H9 (cell line): Measurements from ENCODE around the gene AMMECR1. TPM values are rescaled to one million over a fixed set of nuclear protein-coding genes. Genes with fewer than 3 reads are reported as not detected.

Experiments used
- DNase-seq: peaks from one replicate; pipeline ENCODE4 v3.0.0-alpha.2; 2017
- H2AFZ ChIP-seq: one replicate; pipeline ENCODE4 v1.6.1; 2013; ENCODE audit warnings: mild to moderate bottlenecking, low read length, control low read depth, moderate library complexity
- H2AK5ac ChIP-seq: 2 replicates; pipeline ENCODE4 v1.6.1; 2013; ENCODE audit warnings: low read length, control low read depth, mixed read lengths; ENCODE audit not compliant: insufficient read length
- H2BK120ac ChIP-seq: one replicate; pipeline ENCODE4 v1.6.1; 2013; ENCODE audit warnings: low read depth, mild to moderate bottlenecking, low read length, control low read depth, inconsistent platforms; ENCODE audit not compliant: poor library complexity, severe bottlenecking
- H2BK12ac ChIP-seq: 2 replicates; pipeline ENCODE4 v1.6.1; 2013; ENCODE audit warnings: low read length, control low read depth, mixed read lengths, low read depth; ENCODE audit not compliant: insufficient read length
- H2BK15ac ChIP-seq: 2 replicates; pipeline ENCODE4 v1.6.1; 2013; ENCODE audit warnings: low read depth, low read length, control low read depth
- H2BK20ac ChIP-seq: one replicate; pipeline ENCODE4 v1.6.1; 2013; ENCODE audit warnings: low read depth, mild to moderate bottlenecking, low read length, control low read depth, inconsistent platforms; ENCODE audit not compliant: poor library complexity, severe bottlenecking
- H2BK5ac ChIP-seq: 2 replicates; pipeline ENCODE4 v1.6.1; 2013; ENCODE audit warnings: low read length, control low read depth, mixed read lengths; ENCODE audit not compliant: insufficient read length
- H3K14ac ChIP-seq: 2 replicates; pipeline ENCODE4 v1.6.1; 2013; ENCODE audit warnings: low read length, control low read depth; ENCODE audit not compliant: insufficient read depth
- H3K18ac ChIP-seq: 2 replicates; pipeline ENCODE4 v1.6.1; 2013; ENCODE audit warnings: low read depth, mild to moderate bottlenecking, mixed read lengths, low read length, control low read depth; ENCODE audit not compliant: insufficient read length
- H3K23ac ChIP-seq: 2 replicates; pipeline ENCODE4 v1.6.1; 2013; ENCODE audit warnings: low read length, control low read depth, mixed read lengths, low read depth; ENCODE audit not compliant: insufficient read length
- H3K23me2 ChIP-seq: 2 replicates; pipeline ENCODE4 v1.6.1; 2013; ENCODE audit warnings: low read depth, mild to moderate bottlenecking, mixed read lengths, low read length, control low read depth; ENCODE audit not compliant: insufficient read length, poor library complexity, severe bottlenecking
- H3K27ac ChIP-seq: 2 replicates; pipeline ENCODE4 v1.5.1; 2013; ENCODE audit warnings: low read length, control low read depth, mixed read lengths, low read depth; ENCODE audit not compliant: insufficient read length
- H3K27me3 ChIP-seq: 2 replicates; pipeline ENCODE4 v1.6.1; 2013; ENCODE audit warnings: low read length, control low read depth, inconsistent platforms; ENCODE audit not compliant: insufficient read depth
- H3K4ac ChIP-seq: 2 replicates; pipeline ENCODE4 v1.6.1; 2013; ENCODE audit warnings: low read depth, mild to moderate bottlenecking, control low read depth, inconsistent platforms, low read length, moderate library complexity
- H3K4me1 ChIP-seq: 2 replicates; pipeline ENCODE4 v1.6.1; 2013; ENCODE audit warnings: low read length, control low read depth, inconsistent platforms; ENCODE audit not compliant: insufficient read depth
- H3K4me2 ChIP-seq: 2 replicates; pipeline ENCODE4 v1.6.1; 2013; ENCODE audit warnings: low read length, control low read depth, mixed read lengths; ENCODE audit not compliant: insufficient read length, insufficient read depth
- H3K56ac ChIP-seq: 2 replicates; pipeline ENCODE4 v1.6.1; 2013; ENCODE audit warnings: low read depth, mild to moderate bottlenecking, mixed read lengths, low read length, control low read depth; ENCODE audit not compliant: insufficient read length
- H3K79me1 ChIP-seq: 2 replicates; pipeline ENCODE4 v1.6.1; 2013; ENCODE audit warnings: low read depth, mild to moderate bottlenecking, moderate library complexity, low read length, control low read depth, inconsistent platforms; ENCODE audit not compliant: insufficient read depth, poor library complexity, severe bottlenecking
- H3K79me2 ChIP-seq: 2 replicates; pipeline ENCODE4 v1.6.1; 2013; ENCODE audit warnings: low read length, control low read depth, inconsistent platforms; ENCODE audit not compliant: insufficient read depth
- H3K9ac ChIP-seq: 2 replicates; pipeline ENCODE4 v1.6.1; 2013; ENCODE audit warnings: low read length, control low read depth, mixed read lengths; ENCODE audit not compliant: insufficient read length; ENCODE audit errors: extremely low read depth
- H3K9me3 ChIP-seq: one replicate; pipeline ENCODE4 v1.6.1; 2013; ENCODE audit warnings: low read depth, low read length, inconsistent platforms; ENCODE audit not compliant: control insufficient read depth
- H3T11ph ChIP-seq: one replicate; pipeline ENCODE4 v1.6.1; 2013; ENCODE audit warnings: mild to moderate bottlenecking, low read length, control low read depth, inconsistent platforms
- H4K20me1 ChIP-seq: one replicate; pipeline ENCODE4 v1.6.1; 2013; ENCODE audit not compliant: control insufficient read depth, insufficient read length, insufficient read depth
- H4K5ac ChIP-seq: 2 replicates; pipeline ENCODE4 v1.6.1; 2013; ENCODE audit warnings: low read depth, mild to moderate bottlenecking, mixed read lengths, low read length, control low read depth; ENCODE audit not compliant: insufficient read length
- H4K8ac ChIP-seq: replicated peaks from 2 replicates; pipeline ENCODE4 v1.6.1; 2013; ENCODE audit warnings: low read length, control low read depth, mixed read lengths, low read depth; ENCODE audit not compliant: insufficient read length
- H4K91ac ChIP-seq: 2 replicates; pipeline ENCODE4 v1.6.1; 2013; ENCODE audit warnings: low read depth, mild to moderate bottlenecking, moderate library complexity, mixed read lengths, low read length, control low read depth; ENCODE audit not compliant: insufficient read length
- H3K27ac Mint-ChIP-seq, 3 experiments: 2 replicates in 2 of 3; 3 replicates in 1 of 3; pipeline ENCODE4 v1.8.0; 2020 to 2021; ENCODE audit warnings: mixed read lengths in 3 of 3, mild to moderate bottlenecking in 1 of 3, moderate library complexity in 1 of 3
- H3K27me3 Mint-ChIP-seq: 2 replicates; pipeline ENCODE4 v1.8.0; 2021; ENCODE audit warnings: low read depth, mild to moderate bottlenecking, moderate library complexity, mixed read lengths
- H3K36me3 Mint-ChIP-seq, 3 experiments: 2 replicates in 2 of 3; 3 replicates in 1 of 3; pipeline ENCODE4 v1.8.0; 2020 to 2021; ENCODE audit warnings: low read depth in 3 of 3, mixed read lengths in 3 of 3; ENCODE audit not compliant: insufficient read depth in 1 of 3
- H3K4me1 Mint-ChIP-seq, 2 experiments: 2 replicates each; pipeline ENCODE4 v1.8.0; 2020; ENCODE audit warnings: mixed read lengths in 2 of 2
- H3K4me3 Mint-ChIP-seq, 2 experiments: 2 replicates in 1 of 2; 3 replicates in 1 of 2; pipeline ENCODE4 v1.8.0; 2020 to 2021; ENCODE audit warnings: mild to moderate bottlenecking in 2 of 2, mixed read lengths in 2 of 2, moderate library complexity in 1 of 2
- H3K9me3 Mint-ChIP-seq, 2 experiments: 2 replicates in 1 of 2; 3 replicates in 1 of 2; pipeline ENCODE4 v1.8.0; 2020; ENCODE audit warnings: mild to moderate bottlenecking in 2 of 2, mixed read lengths in 2 of 2, moderate library complexity in 1 of 2
- WGBS: extraction: QIAGEN DNeasy Blood & Tissue Kit; methylation state at CpG from one replicate; pipeline ENCODE4 v1.1.7; 2013; ENCODE audit warnings: missing lambda C conversion rate, low lambda C conversion rate, mixed read lengths; ENCODE audit not compliant: insufficient read length; ENCODE audit errors: extremely low coverage; 5-methylcytosine and 5-hydroxymethylcytosine counted together
- total RNA-seq: library from RNA; stranded (reverse); gene quantifications from 2 replicates; pipeline ENCODE4 v1.2.1, GENCODE V29; 2021
- TF ChIP-seq, protein P1 (sequence below): fragments of 200-600 bp; sonication (generic); conservative IDR thresholded peaks from 3 replicates; pipeline ENCODE4 v1.8.0; 2021; ENCODE audit warnings: antibody characterized with exemption, mild to moderate bottlenecking

The AMMECR1 gene
- total RNA-seq, 1 experiment from 2014 or later, result 28.5 TPM

- no peak overlapping the region for H3K4me2 ChIP-seq
Observed at GRCh38 chrX:110153896-110154295, 164.0 kb downstream of the AMMECR1 start.

More at GRCh38 chrX:110153896-110154295, 164.0 kb downstream of the AMMECR1 start:
- Histone ChIP-seq H4K8ac (no peak overlapping the region), H3K27me3 (no peaks in the 10 kb centered on the region), H3K18ac (no peak overlapping the region), H3K23ac (no peak overlapping the region), H4K91ac (no peak overlapping the region), H4K5ac (no peak overlapping the region), H4K20me1 (no peaks in the 10 kb centered on the region), H3K4me1 (no peaks in the 10 kb centered on the region), H3K27ac (no peak overlapping the region), H3K14ac (no peak overlapping the region), H3K23me2 (no peaks in the 10 kb centered on the region), H2AK5ac (no peak overlapping the region), H3K79me2 (no peaks in the 10 kb centered on the region), H2BK5ac (no peak overlapping the region), H2AFZ (no peak overlapping the region), H2BK12ac (no peak overlapping the region), H2BK15ac (no peak overlapping the region), H2BK120ac (no peak overlapping the region), H3K79me1 (no peaks in the 10 kb centered on the region), H2BK20ac (no peak overlapping the region), H3K4ac (no peak overlapping the region), H3K56ac (no peak overlapping the region), H3T11ph (no peak overlapping the region), H3K9ac (no peak overlapping the region), H3K9me3 (no peaks in the 10 kb centered on the region)
- TF ChIP-seq, protein P1, sequence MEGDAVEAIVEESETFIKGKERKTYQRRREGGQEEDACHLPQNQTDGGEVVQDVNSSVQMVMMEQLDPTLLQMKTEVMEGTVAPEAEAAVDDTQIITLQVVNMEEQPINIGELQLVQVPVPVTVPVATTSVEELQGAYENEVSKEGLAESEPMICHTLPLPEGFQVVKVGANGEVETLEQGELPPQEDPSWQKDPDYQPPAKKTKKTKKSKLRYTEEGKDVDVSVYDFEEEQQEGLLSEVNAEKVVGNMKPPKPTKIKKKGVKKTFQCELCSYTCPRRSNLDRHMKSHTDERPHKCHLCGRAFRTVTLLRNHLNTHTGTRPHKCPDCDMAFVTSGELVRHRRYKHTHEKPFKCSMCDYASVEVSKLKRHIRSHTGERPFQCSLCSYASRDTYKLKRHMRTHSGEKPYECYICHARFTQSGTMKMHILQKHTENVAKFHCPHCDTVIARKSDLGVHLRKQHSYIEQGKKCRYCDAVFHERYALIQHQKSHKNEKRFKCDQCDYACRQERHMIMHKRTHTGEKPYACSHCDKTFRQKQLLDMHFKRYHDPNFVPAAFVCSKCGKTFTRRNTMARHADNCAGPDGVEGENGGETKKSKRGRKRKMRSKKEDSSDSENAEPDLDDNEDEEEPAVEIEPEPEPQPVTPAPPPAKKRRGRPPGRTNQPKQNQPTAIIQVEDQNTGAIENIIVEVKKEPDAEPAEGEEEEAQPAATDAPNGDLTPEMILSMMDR, result no peak
- no peaks in the 10 kb centered on the region; a peak in 1 of 7 replicates for H3K36me3 Mint-ChIP-seq
- H3K27me3 Mint-ChIP-seq, result no peaks in the 10 kb centered on the region
- no CpG with 5 or more reads among the region's 2 CpGs for WGBS
- no peak overlapping the region for H3K4me3 Mint-ChIP-seq
- no peak overlapping the region for H3K27ac Mint-ChIP-seq
- H3K4me1 Mint-ChIP-seq, result no peaks in the 10 kb centered on the region
- DNase-seq, result no peak
- H3K9me3 Mint-ChIP-seq, result no peaks in the 10 kb centered on the region
